GM20000 (cell line): ENCODE data around the gene MYO16.

Source experiments
- DNase-seq: peaks from one replicate; pipeline ENCODE4 v3.0.0; 2012; ENCODE audit warnings: low spot score
- CTCF ChIP-seq: IDR thresholded peaks from 2 replicates; pipeline ENCODE4 v1.5.1; 2012; ENCODE audit warnings: mild to moderate bottlenecking, control low read depth; ENCODE audit errors: extremely low read depth, missing control alignments

The MYO16 gene

GRCh38 chr13:109205315-109205714 lies 575.9 kb downstream of the MYO16 start:
- TF ChIP-seq CTCF: no peak
- DNase-seq: no peak

GRCh38 chr13:109206616-109207015 lies 577.2 kb downstream of the MYO16 start:
- TF ChIP-seq CTCF: no peak
- DNase-seq: no peak

GRCh38 chr13:109207622-109208021 lies 578.2 kb downstream of the MYO16 start:
- no peak for TF ChIP-seq CTCF
- DNase-seq: no peak

- no peak for DNase-seq
- no peak for TF ChIP-seq CTCF
Measured at GRCh38 chr13:109208522-109208921, 579.1 kb downstream of the MYO16 start.

GRCh38 chr13:109209526-109209925 lies 580.1 kb downstream of the MYO16 start:
- TF ChIP-seq CTCF: no peak
- no peak for DNase-seq

GRCh38 chr13:109211616-109212015 lies 582.2 kb downstream of the MYO16 start:
- no peak for TF ChIP-seq CTCF
- DNase-seq: no peak

GRCh38 chr13:109212650-109213049 lies 583.2 kb downstream of the MYO16 start:
- no peak for TF ChIP-seq CTCF
- DNase-seq: no peak

- no peak for TF ChIP-seq CTCF
- no peak for DNase-seq
Measured at GRCh38 chr13:109213714-109214113, 584.3 kb downstream of the MYO16 start.
